BE2C (cell line): ENCODE measurements around the gene JAKMIP1.
"Not testable (repeated sequence)": the region's sequence is repeated elsewhere in the genome, so short reads cannot be mapped to it uniquely, and the experiment has no call there.

Experiments
- DNase-seq: peaks from one replicate; pipeline ENCODE4 v3.0.0-alpha.2; 2020
- H3K27me3 ChIP-seq: fragments of 250-450 bp; sonication (Bioruptor Pico); 2 replicates; pipeline ENCODE4 v1.5.1; 2020; ENCODE audit warnings: mild to moderate bottlenecking
- H3K36me3 ChIP-seq: fragments of 250-450 bp; sonication (Bioruptor Pico); 2 replicates; pipeline ENCODE4 v1.5.1; 2020; ENCODE audit warnings: mild to moderate bottlenecking
- H3K4me1 ChIP-seq: fragments of 250-450 bp; sonication (Bioruptor Pico); 2 replicates; pipeline ENCODE4 v1.5.1; 2020
- H3K4me3 ChIP-seq: 2 replicates; pipeline ENCODE4 v1.5.1; 2011; ENCODE audit warnings: low read depth, low read length
- H3K9me3 ChIP-seq: fragments of 250-450 bp; sonication (Bioruptor Pico); 2 replicates; pipeline ENCODE4 v1.5.1; 2020
- CTCF ChIP-seq: IDR thresholded peaks from 2 replicates; pipeline ENCODE4 v1.5.1; 2012; ENCODE audit warnings: mild to moderate bottlenecking, low read depth, low read length

Gene JAKMIP1

GRCh38 chr4:5993876-5994811, 206.2 kb downstream of the JAKMIP1 start:
- no peaks in the 10 kb centered on the region for H3K36me3 ChIP-seq
- TF ChIP-seq CTCF: no peak
- no peak for DNase-seq
- no peaks in the 10 kb centered on the region for H3K27me3 ChIP-seq
- no peaks in the 10 kb centered on the region for H3K9me3 ChIP-seq
- no peaks in the 10 kb centered on the region for H3K4me1 ChIP-seq
- no peak overlapping the region for H3K4me3 ChIP-seq

- not testable (repeated sequence) for H3K27me3 ChIP-seq, DNase-seq, H3K9me3 ChIP-seq, H3K36me3 ChIP-seq, H3K4me1 ChIP-seq, H3K4me3 ChIP-seq
These were observed 207.0 kb downstream of the JAKMIP1 start for GRCh38 chr4:5993346-5993745.

GRCh38 chr4:5992828-5993321, 207.5 kb downstream of the JAKMIP1 start:
- H3K27me3 ChIP-seq: no peaks in the 10 kb centered on the region
- no peak for TF ChIP-seq CTCF
- no peaks in the 10 kb centered on the region for H3K36me3 ChIP-seq
- DNase-seq: peak; percentile 43
- no peaks in the 10 kb centered on the region for H3K9me3 ChIP-seq
- no peaks in the 10 kb centered on the region for H3K4me1 ChIP-seq
- no peak overlapping the region for H3K4me3 ChIP-seq

- Histone ChIP-seq H3K27me3 (no peaks in the 10 kb centered on the region), H3K9me3 (no peaks in the 10 kb centered on the region), H3K4me3 (no peak overlapping the region), H3K4me1 (no peaks in the 10 kb centered on the region), H3K36me3 (no peaks in the 10 kb centered on the region)
- no peak for DNase-seq
- no peak for TF ChIP-seq CTCF
These were observed 208.1 kb downstream of the JAKMIP1 start for GRCh38 chr4:5992171-5992827.

- DNase-seq: no peak
These were observed 208.9 kb downstream of the JAKMIP1 start for GRCh38 chr4:5991405-5991804.

More at GRCh38 chr4:5991405-5991804, 208.9 kb downstream of the JAKMIP1 start:
- no peak overlapping the region for H3K4me3 ChIP-seq
- no peak for TF ChIP-seq CTCF
- H3K27me3 ChIP-seq: no peaks in the 10 kb centered on the region
- H3K9me3 ChIP-seq: no peaks in the 10 kb centered on the region
- no peaks in the 10 kb centered on the region for H3K36me3 ChIP-seq
- H3K4me1 ChIP-seq: no peaks in the 10 kb centered on the region
